ENCODE results near the gene QSOX1. TPM values are rescaled to one million over a fixed set of nuclear protein-coding genes. Genes with fewer than 3 reads are reported as not detected.

QSOX1 gene
- total RNA-seq, 1 experiment from 2014 or later, result 192 TPM

DNA sequence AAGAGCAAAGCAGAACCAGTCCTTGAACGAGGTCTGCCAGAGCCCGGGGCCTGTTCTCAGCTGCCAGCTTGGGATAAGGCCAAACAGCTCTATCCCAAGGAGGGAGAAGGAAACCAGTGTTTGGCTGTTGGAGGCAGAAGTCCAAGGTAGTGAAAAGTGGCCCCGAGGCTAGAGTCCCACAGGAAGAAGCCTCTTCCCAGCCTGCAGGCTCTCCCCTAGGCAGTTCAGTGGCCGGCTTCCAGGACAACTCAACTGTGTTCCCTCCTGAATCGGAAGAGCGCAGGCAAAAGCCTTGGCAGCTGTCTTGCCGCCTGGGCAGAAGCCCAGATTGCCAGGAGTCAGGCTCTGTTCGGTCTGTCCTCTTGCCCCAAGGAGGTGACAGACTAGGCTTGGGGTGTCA, 19.3 kb downstream of the QSOX1 start:
- no TSS peak for BruUV-seq (replicated peaks)
- ATAC-seq (no peak), DNase-seq (peak; percentile 40)
- Histone ChIP-seq H3K27ac (ENCODE audit: low read length) (no peak overlapping the region), H3K36me3 (ENCODE audit: low read depth, low read length) (peaks cover 23% of the 10 kb centered on the region), H4K20me1 (ENCODE audit: low read length) (peaks cover 7% of the 10 kb centered on the region), H2AFZ (ENCODE audit: low read length) (no peak overlapping the region), H3K4me2 (ENCODE audit: low read length) (no peak overlapping the region), H3K9ac (ENCODE audit: low read length) (no peak overlapping the region), H3K79me2 (ENCODE audit: low read length) (peaks cover 36% of the 10 kb centered on the region), H3K4me1 (ENCODE audit: insufficient read depth, low read length) (peaks cover 27% of the 10 kb centered on the region), H3K27me3 (ENCODE audit: low read length) (no peaks in the 10 kb centered on the region), H3K4me3 (ENCODE audit: low read length) (no peak overlapping the region), H3F3A (ENCODE audit: low read length, unreplicated experiment) (no peaks in the 10 kb centered on the region), H3K9me3 (ENCODE audit: low read length) (no peaks in the 10 kb centered on the region), H3K9me2 (replicated peaks; ENCODE audit: low read length) (no peaks in the 10 kb centered on the region)
- intact Hi-C loops (cut with micrococcal nuclease), result no loop called here
- POLR2A ChIA-PET (ENCODE audit: unreplicated experiment), result interaction anchor here (0.6 kb wide), 2 partner anchors 81 to 297 kb away, joined by 3 to 10 read pairs; no protein-coding TSS in a partner anchor
- TF ChIP-seq CTCF (conservative IDR thresholded peaks at IDR 0.05; ENCODE audit: low read depth, low read length) (no peak), EZH2 (IDR thresholded peaks at IDR 0.05; ENCODE audit: low read length, unreplicated experiment) (no peak)
- CTCF ChIA-PET, result no interaction called here

DNA sequence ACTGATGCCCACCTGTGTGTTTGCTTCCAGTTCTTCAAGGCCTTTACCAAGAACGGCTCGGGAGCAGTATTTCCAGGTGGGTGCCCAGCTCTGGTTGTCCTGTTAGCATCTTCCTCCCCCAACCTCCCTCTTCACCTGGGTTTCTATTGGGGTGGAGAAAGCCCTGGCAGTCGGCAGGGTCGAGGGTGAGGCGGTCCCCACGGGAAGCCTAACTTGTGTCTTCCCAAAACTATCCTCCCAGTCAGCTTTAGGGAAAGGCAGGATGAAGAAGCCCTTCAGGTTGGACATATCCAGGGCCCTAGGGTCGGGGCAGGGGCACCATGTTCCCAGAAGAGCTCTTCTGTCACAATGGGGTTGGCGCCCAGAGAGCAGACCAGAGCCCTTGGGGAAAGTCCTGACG, 20.6 kb downstream of the QSOX1 start:
- Histone ChIP-seq H3K9me2 (replicated peaks; ENCODE audit: low read length) (no peaks in the 10 kb centered on the region), H3K36me3 (ENCODE audit: low read depth, low read length) (peaks cover 25% of the 10 kb centered on the region), H3K9ac (ENCODE audit: low read length) (no peak overlapping the region), H3K4me2 (ENCODE audit: low read length) (no peak overlapping the region), H3K9me3 (ENCODE audit: low read length) (no peaks in the 10 kb centered on the region), H2AFZ (ENCODE audit: low read length) (no peak overlapping the region), H3K27ac (ENCODE audit: low read length) (no peak overlapping the region), H3K79me2 (ENCODE audit: low read length) (peaks cover 23% of the 10 kb centered on the region), H3K4me3 (ENCODE audit: low read length) (no peak overlapping the region), H4K20me1 (ENCODE audit: low read length) (peaks cover 7% of the 10 kb centered on the region), H3K27me3 (ENCODE audit: low read length) (no peaks in the 10 kb centered on the region), H3F3A (ENCODE audit: low read length, unreplicated experiment) (no peaks in the 10 kb centered on the region), H3K4me1 (ENCODE audit: insufficient read depth, low read length) (peaks cover 14% of the 10 kb centered on the region)
- POLR2A ChIA-PET (ENCODE audit: unreplicated experiment), result no interaction called here
- TF ChIP-seq EZH2 (IDR thresholded peaks at IDR 0.05; ENCODE audit: low read length, unreplicated experiment), result no peak
- no peak for TF ChIP-seq CTCF (conservative IDR thresholded peaks at IDR 0.05; ENCODE audit: low read depth, low read length)
- no peak for TF ChIP-seq EZH2phosphoT487 (IDR thresholded peaks at IDR 0.05; ENCODE audit: borderline replicate concordance, low read length)
- no peak for ATAC-seq
- CTCF ChIA-PET, result no interaction called here
- intact Hi-C loops (cut with micrococcal nuclease), result no loop called here
- no peak for DNase-seq
- BruUV-seq (replicated peaks), result no TSS peak

DNA sequence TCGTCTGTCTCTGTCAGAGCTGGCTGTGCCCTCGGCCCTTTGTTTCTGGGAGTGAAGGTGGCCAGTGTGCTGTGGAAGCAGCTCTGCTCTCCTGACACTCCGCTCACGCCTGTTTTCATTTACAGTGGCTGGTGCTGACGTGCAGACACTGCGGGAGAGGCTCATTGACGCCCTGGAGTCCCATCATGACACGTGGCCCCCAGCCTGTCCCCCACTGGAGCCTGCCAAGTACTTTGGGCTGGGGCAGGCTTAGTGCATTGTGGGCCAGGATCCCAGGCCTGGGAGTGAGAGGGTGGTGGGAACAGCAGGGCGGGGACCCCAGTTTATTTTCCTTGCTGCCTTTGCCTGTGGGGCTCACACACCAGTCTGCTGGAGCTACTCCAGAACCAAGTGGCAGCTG, 21.1 kb downstream of the QSOX1 start:
- no peaks in the 10 kb centered on the region for H3K9me3 ChIP-seq (ENCODE audit: low read length)
- peaks cover 25% of the 10 kb centered on the region for H3K36me3 ChIP-seq (ENCODE audit: low read depth, low read length)
- ChIA-PET POLR2A (ENCODE audit: unreplicated experiment) (no interaction called here), CTCF (no interaction called here)
- BruUV-seq (replicated peaks), result no TSS peak
- H3K9ac ChIP-seq (ENCODE audit: low read length), result no peak overlapping the region
- H3K4me2 ChIP-seq (ENCODE audit: low read length), result no peak overlapping the region
- DNase-seq (no peak), ATAC-seq (no peak)
- peaks cover 9% of the 10 kb centered on the region for H3K4me1 ChIP-seq (ENCODE audit: insufficient read depth, low read length)
- H3K4me3 ChIP-seq (ENCODE audit: low read length), result no peak overlapping the region
- peaks cover 17% of the 10 kb centered on the region for H3K79me2 ChIP-seq (ENCODE audit: low read length)
- H3F3A ChIP-seq (ENCODE audit: low read length, unreplicated experiment), result no peaks in the 10 kb centered on the region
- H3K9me2 ChIP-seq (replicated peaks; ENCODE audit: low read length), result no peaks in the 10 kb centered on the region
- no peak overlapping the region for H2AFZ ChIP-seq (ENCODE audit: low read length)
- H3K27ac ChIP-seq (ENCODE audit: low read length), result no peak overlapping the region
- intact Hi-C loops (cut with micrococcal nuclease), result no loop called here
- TF ChIP-seq EZH2 (IDR thresholded peaks at IDR 0.05; ENCODE audit: low read length, unreplicated experiment), result no peak
- TF ChIP-seq CTCF (conservative IDR thresholded peaks at IDR 0.05; ENCODE audit: low read depth, low read length), result no peak
- H4K20me1 ChIP-seq (ENCODE audit: low read length), result peaks cover 7% of the 10 kb centered on the region
- H3K27me3 ChIP-seq (ENCODE audit: low read length), result no peaks in the 10 kb centered on the region

All from PC-3 (cell line).